K562 (cell line): Measurements from ENCODE around the gene DNAH8. TPM values are rescaled to one million over a fixed set of nuclear protein-coding genes. Genes with fewer than 3 reads are reported as not detected.

ENCODE experiments used
- ATAC-seq: fragments of 200-7000 bp; cut with Tn5 transposase; 3 replicates; pipeline ENCODE4 v1.9.1; 2020; ENCODE audit warnings: moderate library complexity
- BruUV-seq: library from RNA; stranded (reverse); fragments of 400-500 nt; replicated peaks from 2 replicates; lab custom pipeline; 2021; lab: Mats Ljungman, UMichigan
- CTCF ChIA-PET: fragments of 300-600 bp; formaldehyde crosslinking; extraction: SDS; loops from one replicate; lab custom pipeline; 2021; ENCODE audit warnings: low intra/inter-chr PET ratio; lab: Yijun Ruan, JAX
- POLR2A ChIA-PET: fragments of 300-600, 350-650 bp; sonication (Branson Sonifier 250); formaldehyde crosslinking; extraction: SDS; loops from one replicate; lab custom pipeline; 2021; ENCODE audit warnings: antibody characterized with exemption, inconsistent platforms; lab: Yijun Ruan, JAX
- DNase-seq, 4 experiments: peaks; one replicate each; pipeline versions ENCODE4 v3.0.0 to v3.0.0-alpha.2; 2011 to 2018; ENCODE audit warnings: low spot score in 3 of 4, mixed read lengths in 3 of 4; ENCODE audit errors: extremely low read depth in 1 of 4
- FAIRE-seq: peaks from 2 replicates; lab custom pipeline; 2011; peaks lifted over from hg19 to GRCh38; lab: Jason Lieb, UNC
- H2AFZ ChIP-seq: 2 replicates; pipeline ENCODE4 v1.6.0; 2011; ENCODE audit warnings: low read depth, low read length, control low read depth, inconsistent platforms
- H3K27ac ChIP-seq: fragments of 200-600 bp; 3 replicates; pipeline ENCODE4 v1.8.0; 2011; ENCODE audit warnings: low read depth, mild to moderate bottlenecking, control low read depth, inconsistent platforms, low read length, moderate library complexity, mixed read lengths; ENCODE audit errors: extremely low read depth
- H3K27me3 ChIP-seq, 2 experiments: fragments of 300-600 bp in 1 of 2; 2 replicates in 1 of 2; 3 replicates in 1 of 2; pipeline versions ENCODE4 v1.6.0 to v1.8.0; 2011; ENCODE audit warnings: inconsistent platforms in 2 of 2, low read length in 2 of 2, mild to moderate bottlenecking in 1 of 2, mixed read lengths in 1 of 2, moderate library complexity in 1 of 2; ENCODE audit not compliant: control insufficient read depth in 2 of 2, insufficient read depth in 2 of 2
- H3K36me3 ChIP-seq: fragments of 300-600 bp; 3 replicates; pipeline ENCODE4 v1.8.0; 2011; ENCODE audit warnings: mild to moderate bottlenecking, low read length, inconsistent platforms; ENCODE audit not compliant: control insufficient read depth, insufficient read depth
- H3K4me1 ChIP-seq, 2 experiments: fragments of 200-600 bp in 1 of 2; replicated peaks in 1 of 2; 2 replicates in 1 of 2; 3 replicates in 1 of 2; pipeline versions ENCODE4 v1.5.1 to v1.8.0; 2011; ENCODE audit warnings: inconsistent platforms in 2 of 2, low read length in 2 of 2, mild to moderate bottlenecking in 1 of 2, mixed read lengths in 1 of 2, moderate library complexity in 1 of 2; ENCODE audit not compliant: control insufficient read depth in 2 of 2, insufficient read depth in 2 of 2
- H3K4me2 ChIP-seq: 2 replicates; pipeline ENCODE4 v1.6.1; 2011; ENCODE audit warnings: low read length, control low read depth, inconsistent platforms, mixed read lengths; ENCODE audit not compliant: insufficient read depth
- H3K4me3 ChIP-seq: fragments of 200-600 bp; sonication (generic), shearing (Covaris generic); 2 replicates; pipeline ENCODE4 v1.5.1; 2016; ENCODE audit warnings: control low read depth, inconsistent platforms
- H3K79me2 ChIP-seq: fragments of 200-600 bp; 3 replicates; pipeline ENCODE4 v1.8.0; 2011; ENCODE audit warnings: low read length, inconsistent platforms; ENCODE audit not compliant: control insufficient read depth, insufficient read depth
- H3K9ac ChIP-seq, 2 experiments: 2 replicates each; pipeline versions ENCODE4 v1.6.0 to v1.6.1; 2011; ENCODE audit warnings: low read depth in 2 of 2, low read length in 2 of 2, control low read depth in 1 of 2, inconsistent platforms in 1 of 2, mild to moderate bottlenecking in 1 of 2, mixed read lengths in 1 of 2; ENCODE audit not compliant: insufficient read depth in 1 of 2
- H3K9me1 ChIP-seq: one replicate; pipeline ENCODE4 v1.6.0; 2011; ENCODE audit warnings: inconsistent platforms, mild to moderate bottlenecking, low read length, moderate library complexity; ENCODE audit not compliant: control insufficient read depth, insufficient read depth
- H3K9me3 ChIP-seq: replicated peaks from 2 replicates; pipeline ENCODE4 v1.5.1; 2011; ENCODE audit warnings: low read depth, low read length, inconsistent platforms; ENCODE audit not compliant: control insufficient read depth, insufficient read depth
- H4K20me1 ChIP-seq: replicated peaks from 2 replicates; pipeline ENCODE4 v1.6.1; 2011; ENCODE audit warnings: low read length, inconsistent platforms, mixed read lengths; ENCODE audit not compliant: control insufficient read depth, insufficient read depth
- ARHGAP35 ChIP-seq: fragments of 450-650 bp; IDR thresholded peaks from 2 replicates; pipeline ENCODE4 v1.6.1; 2018; ENCODE audit not compliant: partially characterized antibody
- ATF2 ChIP-seq: sonication (generic); formaldehyde crosslinking; IDR thresholded peaks from 2 replicates; pipeline ENCODE4 v1.8.1; 2022; ENCODE audit warnings: missing genetic modification reagents
- BDP1 ChIP-seq: IDR thresholded peaks from 3 replicates; pipeline ENCODE4 v1.6.1; 2011; ENCODE audit not compliant: insufficient read length, insufficient read depth
- DDX20 ChIP-seq: fragments of 450-650 bp; IDR thresholded peaks from 2 replicates; pipeline ENCODE4 v1.6.1; 2016; ENCODE audit warnings: missing genetic modification characterization, low read depth, mild to moderate bottlenecking, missing compliant biosample characterization, moderate library complexity
- DIDO1 ChIP-seq: fragments of 450-650 bp; IDR thresholded peaks from 2 replicates; pipeline ENCODE4 v1.6.1; 2016; ENCODE audit warnings: low read depth, missing biosample characterization, missing genetic modification characterization
- E2F1 ChIP-seq: sonication (generic); formaldehyde crosslinking; IDR thresholded peaks from 2 replicates; pipeline ENCODE4 v1.8.1; 2023; ENCODE audit warnings: mild to moderate bottlenecking, missing genetic modification reagents, moderate library complexity
- FOXM1 ChIP-seq, 2 experiments: fragments of 450-650 bp in 1 of 2; sonication (generic) in 1 of 2; formaldehyde crosslinking in 1 of 2; IDR thresholded peaks; 2 replicates each; pipeline versions ENCODE4 v1.6.1 to v1.9.0; 2017 to 2022; ENCODE audit warnings: low read depth in 2 of 2, mild to moderate bottlenecking in 2 of 2, missing genetic modification reagents in 1 of 2, moderate library complexity in 1 of 2
- HDAC1 ChIP-seq, 2 experiments: fragments of 450-650 bp; IDR thresholded peaks; 2 replicates each; pipeline ENCODE4 v1.6.1; 2016 to 2017; ENCODE audit warnings: inconsistent platforms in 1 of 2, mild to moderate bottlenecking in 1 of 2, moderate library complexity in 1 of 2
- HIVEP1 ChIP-seq: fragments of 250-450 bp; sonication (Bioruptor Pico); IDR thresholded peaks from 2 replicates; pipeline ENCODE4 v1.4.0; 2020; ENCODE audit warnings: mild to moderate bottlenecking
- PHTF2 ChIP-seq: fragments of 250-450 bp; sonication (Bioruptor Pico); IDR thresholded peaks from 2 replicates; pipeline ENCODE4 v1.5.0; 2021; ENCODE audit warnings: mild to moderate bottlenecking
- RFX1 ChIP-seq: fragments of 450-650 bp; IDR thresholded peaks from 2 replicates; pipeline ENCODE4 v1.6.1; 2016; ENCODE audit warnings: mild to moderate bottlenecking, moderate library complexity
- SMARCE1 ChIP-seq: fragments of 450-650 bp; IDR thresholded peaks from 2 replicates; pipeline ENCODE4 v1.7.1; 2016; ENCODE audit warnings: mild to moderate bottlenecking
- ZNF561 ChIP-seq: fragments of 450-650 bp; formaldehyde crosslinking; conservative IDR thresholded peaks from 2 replicates; pipeline ENCODE4 v1.4.0; 2020; ENCODE audit warnings: mild to moderate bottlenecking, moderate library complexity
- ZNF696 ChIP-seq: fragments of 250-450 bp; sonication (Bioruptor Pico); conservative IDR thresholded peaks from 2 replicates; pipeline ENCODE4 v1.4.0; 2020; ENCODE audit warnings: mild to moderate bottlenecking, moderate library complexity
- WGBS: fragments of 100-300 bp; shearing (Covaris generic); methylation state at CpG from one replicate; pipeline ENCODE4 v1.1.6; 2016; ENCODE audit warnings: low coverage, mixed read lengths; ENCODE audit not compliant: insufficient coverage; ENCODE audit errors: missing lambda C conversion rate; 5-methylcytosine and 5-hydroxymethylcytosine counted together
- in situ Hi-C: fragments of 300-500 bp; cut with MboI; formaldehyde crosslinking; loops from 4 replicates; pipeline ENCODE4 v1.15.0; 2018; ENCODE audit warnings: inconsistent platforms, mixed read lengths
- intact Hi-C: fragments of 100-400 bp; cut with micrococcal nuclease; formaldehyde crosslinking; loops from 2 replicates; pipeline ENCODE4 v1.14.2; 2022
- polyA plus RNA-seq, 8 experiments: library from polyadenylated mRNA; depleted of rRNA in 4 of 8; stranded (reverse) in 5 of 8; unstranded in 3 of 8; fragments of >200 nt; fragmentation: Nextera tagmentation in 2 of 8; fragmentation: Illumina TruSeq in 1 of 8; extraction: Ambion mirVana in 2 of 8; extraction: Trizol in 1 of 8; gene quantifications; 2 replicates each; pipeline versions ENCODE4 v1.2.1 to v1.2.3, GENCODE V29; 2011 to 2014; ENCODE audit warnings: inconsistent platforms in 1 of 8, missing spikeins in 1 of 8
- total RNA-seq, 7 experiments: library from RNA; depleted of rRNA in 6 of 7; stranded (reverse); fragments of >200 nt in 6 of 7; fragmentation: Illumina TruSeq in 2 of 7; extraction: Trizol in 2 of 7; gene quantifications; 2 replicates each; pipeline versions ENCODE4 v1.2.1 to v1.2.3, GENCODE V29; 2011 to 2021; ENCODE audit warnings: low replicate concordance in 1 of 7

Gene DNAH8
- total and polyA plus RNA-seq, 9 of the 15 experiments (the other 6 are each of a cell fraction or from before 2014, with no cell fraction given), result 1.2 to 4.2 (median 2.9) TPM

DNA sequence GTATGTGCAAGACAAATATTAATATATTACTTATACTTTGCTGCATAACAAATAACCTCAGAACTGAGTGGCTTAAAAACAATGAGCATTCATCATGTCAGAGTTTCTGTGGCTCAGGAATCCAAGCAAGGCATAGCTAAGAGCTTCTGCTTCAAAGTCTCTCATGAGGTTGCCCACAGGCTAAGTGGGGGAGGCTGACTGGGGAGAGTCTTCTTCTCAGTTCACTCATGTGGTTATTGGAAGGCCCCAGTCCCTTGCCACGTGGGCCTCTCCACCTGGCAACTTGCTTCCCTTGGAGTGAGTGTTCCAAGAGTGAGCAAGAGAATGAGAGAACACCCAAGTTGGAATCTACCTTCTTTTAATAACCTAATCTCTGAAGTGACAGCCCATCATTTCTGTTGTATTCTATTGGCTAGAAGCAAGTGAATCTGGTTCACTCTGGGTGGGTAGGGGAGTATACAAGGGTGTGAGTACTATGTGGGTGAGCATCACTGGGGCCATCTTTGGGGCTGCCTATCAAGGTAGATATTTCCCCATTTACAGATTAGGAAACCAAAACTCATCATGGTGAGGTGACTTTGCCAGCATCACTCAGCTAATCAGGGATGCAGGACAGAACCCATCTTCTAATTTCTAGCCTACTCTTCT lies 36.0 kb downstream of the DNAH8 start:
- intact Hi-C loops (no loop called here), in situ Hi-C loops (no loop called here)
- H3K9me3 ChIP-seq, result no peaks in the 10 kb centered on the region
- TF ChIP-seq DIDO1, result no peak
- H4K20me1 ChIP-seq, result no peaks in the 10 kb centered on the region
- H3K36me3 ChIP-seq, result no peaks in the 10 kb centered on the region
- 27% methylated on average over 1 of the region's 1 CpG for WGBS
- POLR2A ChIA-PET, result interaction anchor here (0.7 to 1.0 kb wide), 2 partner anchors 12 to 16 kb away, joined by 3 read pairs; no protein-coding TSS in a partner anchor
- no peaks in the 10 kb centered on the region for H3K9me1 ChIP-seq
- no TSS peak for BruUV-seq
- H2AFZ ChIP-seq, result no peak overlapping the region
- H3K4me2 ChIP-seq, result no peak overlapping the region
- no peak overlapping the region for H3K4me3 ChIP-seq
- no peak overlapping the region for H3K27ac ChIP-seq
- CTCF ChIA-PET, result no interaction called here
- H3K27me3 ChIP-seq, result no peaks in the 10 kb centered on the region
- DNase-seq (no peak), FAIRE-seq (no peak), ATAC-seq (no peak)
- H3K9ac ChIP-seq, result no peak overlapping the region
- no peaks in the 10 kb centered on the region for H3K79me2 ChIP-seq
- H3K4me1 ChIP-seq, result no peaks in the 10 kb centered on the region

DNA sequence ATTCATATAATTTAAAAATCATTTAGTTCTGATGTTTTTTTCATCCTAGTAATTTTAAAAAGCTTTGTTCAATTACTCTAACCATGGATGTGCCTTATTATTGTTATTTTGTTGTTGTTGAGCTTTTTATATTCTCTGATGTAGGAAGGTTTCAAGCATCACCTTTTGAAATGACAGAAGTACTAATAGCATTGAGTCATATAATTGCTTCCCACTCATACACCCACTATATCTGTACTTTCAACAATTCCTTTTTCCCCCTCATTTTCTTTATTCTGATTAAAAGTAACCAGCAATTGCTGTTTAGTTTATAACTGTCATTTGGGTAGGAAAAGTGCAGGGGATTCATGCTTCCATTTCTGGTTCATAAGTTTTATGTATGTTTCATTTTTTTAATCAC lies 38.6 kb downstream of the DNAH8 start:
- CTCF ChIA-PET, result no interaction called here
- DNase-seq (no peak), FAIRE-seq (no peak), ATAC-seq (no peak)
- Histone ChIP-seq H3K36me3 (no peaks in the 10 kb centered on the region), H3K4me1 (no peaks in the 10 kb centered on the region), H3K27me3 (no peaks in the 10 kb centered on the region), H3K9ac (no peak overlapping the region), H3K9me3 (no peaks in the 10 kb centered on the region), H3K4me3 (no peak overlapping the region), H3K79me2 (no peaks in the 10 kb centered on the region), H3K9me1 (no peaks in the 10 kb centered on the region), H2AFZ (no peak overlapping the region), H3K27ac (no peak overlapping the region), H3K4me2 (no peak overlapping the region), H4K20me1 (no peaks in the 10 kb centered on the region)
- intact Hi-C loops, result no loop called here
- no TSS peak for BruUV-seq
- POLR2A ChIA-PET, result interaction anchor here (0.9 kb wide), 1 partner anchor 24 kb away, joined by 3 read pairs; no protein-coding TSS in a partner anchor
- in situ Hi-C loops, result no loop called here
- TF ChIP-seq ARHGAP35 (no peak), ZNF696 (CRISPR knock-in tag) (no peak), RFX1 (no peak), BDP1 (no peak), SMARCE1 (no peak), E2F1 (CRISPR knock-in tag) (no peak), ATF2 (no peak), HIVEP1 (CRISPR knock-in tag) (no peak), FOXM1 (IDR thresholded peaks at IDR 0.05; ENCODE audit: low read depth) (no peak), FOXM1 (CRISPR knock-in tag; IDR thresholded peaks at IDR 0.05; ENCODE audit: low read depth) (no peak), DDX20 (tag) (no peak), ZNF561 (CRISPR knock-in tag) (no peak), HDAC1 (IDR thresholded peaks at IDR 0.05) (no peak), PHTF2 (CRISPR knock-in tag) (no peak)
